GM18861 (cell line): Measurements from ENCODE around the gene AGXT2.

Experiments used
- ATAC-seq: cut with Tn5 transposase; IDR thresholded peaks from one replicate; pipeline ENCODE4 v1.9.1; 2021; ENCODE audit not compliant: unreplicated experiment

The AGXT2 gene

GRCh38 chr5:35016174-35017051 is 31.3 kb downstream of the AGXT2 start:
- peak; percentile 76 for ATAC-seq

- no peak for ATAC-seq
Observed at GRCh38 chr5:35015063-35015462, 32.7 kb downstream of the AGXT2 start.

- ATAC-seq: no peak
Observed at GRCh38 chr5:35012796-35013195, 35.0 kb downstream of the AGXT2 start.

- ATAC-seq: no peak
Observed at GRCh38 chr5:35012365-35012764, 35.4 kb downstream of the AGXT2 start.

- no peak for ATAC-seq
Observed at GRCh38 chr5:35010676-35011075, 37.1 kb downstream of the AGXT2 start.

- no peak for ATAC-seq
Observed at GRCh38 chr5:35009657-35010056, 38.1 kb downstream of the AGXT2 start.

GRCh38 chr5:35009019-35009418 is 38.7 kb downstream of the AGXT2 start:
- no peak for ATAC-seq

GRCh38 chr5:35004771-35005170 is 43.0 kb downstream of the AGXT2 start:
- ATAC-seq: no peak

- no peak for ATAC-seq
Observed at GRCh38 chr5:35004200-35004599, 43.5 kb downstream of the AGXT2 start.

- ATAC-seq: peak; percentile 53
Observed at GRCh38 chr5:35003018-35003957, 44.5 kb downstream of the AGXT2 start.

- no peak for ATAC-seq
Observed at GRCh38 chr5:35002459-35002858, 45.3 kb downstream of the AGXT2 start.

- no peak for ATAC-seq
Observed at GRCh38 chr5:35001842-35002241, 45.9 kb downstream of the AGXT2 start.

- no peak for ATAC-seq
Observed at GRCh38 chr5:34998058-34998789, 49.5 kb downstream of the AGXT2 start.

GRCh38 chr5:34996261-34996660 is 51.5 kb downstream of the AGXT2 start:
- no peak for ATAC-seq

- ATAC-seq: no peak
Observed at GRCh38 chr5:34993951-34994350, 53.8 kb downstream of the AGXT2 start.

- no peak for ATAC-seq
Observed at GRCh38 chr5:34991486-34992238, 56.1 kb downstream of the AGXT2 start.

- no peak for ATAC-seq
Observed at GRCh38 chr5:34986965-34987364, 60.8 kb downstream of the AGXT2 start.

GRCh38 chr5:34982823-34983222 is 64.9 kb downstream of the AGXT2 start:
- ATAC-seq: no peak

GRCh38 chr5:34978681-34979080 is 69.1 kb downstream of the AGXT2 start:
- peak; percentile 31 for ATAC-seq

GRCh38 chr5:34977934-34978613 is 69.7 kb downstream of the AGXT2 start:
- peak; percentile 92 for ATAC-seq
